GM23338 (cell line): ENCODE data around the gene SLC2A8. TPM values are rescaled to one million over a fixed set of nuclear protein-coding genes. Genes with fewer than 3 reads are reported as not detected.

Experiments used
- ATAC-seq: fragments of 200-7000 bp; cut with Tn5 transposase; 3 replicates; pipeline ENCODE4 v1.9.1; 2020
- DNase-seq: peaks from one replicate; pipeline ENCODE4 v3.0.0-alpha.2; 2015; ENCODE audit warnings: low spot score
- H2AFZ ChIP-seq: fragments of 200-600 bp; sonication (generic); 2 replicates; pipeline ENCODE4 v1.8.0; 2016; ENCODE audit warnings: antibody characterized with exemption, mild to moderate bottlenecking, moderate library complexity
- H3F3A ChIP-seq: fragments of 200-600 bp; sonication (generic); replicated peaks from 2 replicates; pipeline ENCODE4 v1.8.0; 2017; ENCODE audit warnings: antibody characterized with exemption, mixed run types, low read depth
- H3K27ac ChIP-seq: fragments of 200-600 bp; sonication (generic); 2 replicates; pipeline ENCODE4 v1.6.1; 2016; ENCODE audit warnings: low read depth
- H3K27me3 ChIP-seq: fragments of 200-600 bp; sonication (generic); 2 replicates; pipeline ENCODE4 v1.8.0; 2016; ENCODE audit warnings: mild to moderate bottlenecking, mixed run types, moderate library complexity; ENCODE audit not compliant: insufficient read depth
- H3K36me3 ChIP-seq: fragments of 200-600 bp; sonication (generic); 2 replicates; pipeline ENCODE4 v1.8.0; 2016; ENCODE audit warnings: mild to moderate bottlenecking; ENCODE audit not compliant: insufficient read depth
- H3K4me1 ChIP-seq: fragments of 200-600 bp; sonication (generic); 2 replicates; pipeline ENCODE4 v1.8.0; 2016; ENCODE audit warnings: mild to moderate bottlenecking, moderate library complexity; ENCODE audit not compliant: insufficient read depth
- H3K4me2 ChIP-seq: fragments of 200-600 bp; sonication (generic); 2 replicates; pipeline ENCODE4 v1.7.1; 2017; ENCODE audit warnings: mixed run types
- H3K4me3 ChIP-seq: fragments of 200-600 bp; sonication (generic); 2 replicates; pipeline ENCODE4 v1.6.1; 2016; ENCODE audit warnings: mixed run types
- H3K79me2 ChIP-seq: fragments of 200-600 bp; sonication (generic); replicated peaks from 2 replicates; pipeline ENCODE4 v1.8.0; 2017; ENCODE audit warnings: mild to moderate bottlenecking; ENCODE audit not compliant: insufficient read depth
- H3K9me2 ChIP-seq: fragments of 200-600 bp; sonication (generic); 2 replicates; pipeline ENCODE4 v1.8.0; 2017; ENCODE audit not compliant: insufficient read depth
- H4K20me1 ChIP-seq: fragments of 200-600 bp; sonication (generic); replicated peaks from 2 replicates; pipeline ENCODE4 v1.8.0; 2017; ENCODE audit warnings: mild to moderate bottlenecking; ENCODE audit not compliant: insufficient read depth
- H3K27ac Mint-ChIP-seq: 2 replicates; pipeline ENCODE4 v1.8.0; 2020; ENCODE audit warnings: inconsistent platforms, mild to moderate bottlenecking, moderate library complexity, mixed read lengths
- H3K27me3 Mint-ChIP-seq: 3 replicates; pipeline ENCODE4 v1.8.0; 2022; ENCODE audit warnings: low read depth, mild to moderate bottlenecking, moderate library complexity, mixed read lengths, inconsistent platforms; ENCODE audit not compliant: insufficient read depth, poor library complexity
- H3K36me3 Mint-ChIP-seq: 3 replicates; pipeline ENCODE4 v1.8.0; 2021; ENCODE audit warnings: low read depth, mild to moderate bottlenecking, inconsistent platforms, moderate library complexity, mixed read lengths
- H3K4me1 Mint-ChIP-seq: 3 replicates; pipeline ENCODE4 v1.8.0; 2020; ENCODE audit warnings: mild to moderate bottlenecking, inconsistent platforms, mixed read lengths
- H3K4me3 Mint-ChIP-seq: 3 replicates; pipeline ENCODE4 v1.8.0; 2021; ENCODE audit warnings: moderate library complexity, mild to moderate bottlenecking, inconsistent platforms, mixed read lengths
- H3K9me3 Mint-ChIP-seq: 3 replicates; pipeline ENCODE4 v1.8.0; 2020; ENCODE audit warnings: moderate library complexity, mild to moderate bottlenecking, inconsistent platforms, mixed read lengths
- CREB1 ChIP-seq: fragments of 250-450 bp; sonication (Bioruptor Pico); IDR thresholded peaks from 2 replicates; pipeline ENCODE4 v1.5.0; 2020; ENCODE audit warnings: low read depth, mild to moderate bottlenecking, moderate library complexity
- CTCF ChIP-seq, 2 experiments: fragments of 200-600 bp in 1 of 2; sonication (generic) in 1 of 2; conservative IDR thresholded peaks; 2 replicates each; pipeline versions ENCODE4 v1.5.1 to v1.6.1; 2016 to 2017; ENCODE audit warnings: antibody characterized with exemption in 2 of 2, low read depth in 2 of 2, mild to moderate bottlenecking in 2 of 2, moderate library complexity in 1 of 2
- ETS1 ChIP-seq: IDR thresholded peaks from 2 replicates; pipeline ENCODE4 v1.6.1; 2016; ENCODE audit warnings: antibody characterized with exemption
- EZH2phosphoT487 ChIP-seq: fragments of 200-600 bp; sonication (generic); IDR thresholded peaks from one replicate; pipeline ENCODE4 v1.8.1; 2018; ENCODE audit warnings: antibody characterized with exemption; ENCODE audit not compliant: unreplicated experiment
- JUNB ChIP-seq: IDR thresholded peaks from one replicate; pipeline ENCODE4 v1.6.1; 2016; ENCODE audit warnings: antibody characterized with exemption; ENCODE audit not compliant: unreplicated experiment
- NANOG ChIP-seq: IDR thresholded peaks from 2 replicates; pipeline ENCODE4 v1.6.1; 2016; ENCODE audit warnings: antibody characterized with exemption, borderline replicate concordance
- POLR2AphosphoS5 ChIP-seq: IDR thresholded peaks from 2 replicates; pipeline ENCODE4 v1.6.1; 2016; ENCODE audit warnings: antibody characterized with exemption, low read depth
- REST ChIP-seq: IDR thresholded peaks from one replicate; pipeline ENCODE4 v1.6.1; 2018; ENCODE audit warnings: antibody characterized with exemption; ENCODE audit not compliant: unreplicated experiment
- STAT1 ChIP-seq: IDR thresholded peaks from one replicate; pipeline ENCODE4 v1.6.1; 2016; ENCODE audit warnings: antibody characterized with exemption; ENCODE audit not compliant: unreplicated experiment
- ZNF114 ChIP-seq: fragments of 250-450 bp; sonication (Bioruptor Pico); IDR thresholded peaks from 2 replicates; pipeline ENCODE4 v1.5.0; 2020; ENCODE audit warnings: mild to moderate bottlenecking, moderate library complexity
- ZNF331 ChIP-seq: fragments of 250-450 bp; sonication (Bioruptor Pico); IDR thresholded peaks from 2 replicates; pipeline ENCODE4 v1.5.0; 2020; ENCODE audit warnings: low read depth, mild to moderate bottlenecking, moderate library complexity
- ZNF462 ChIP-seq: fragments of 250-450 bp; sonication (Bioruptor Pico); IDR thresholded peaks from 2 replicates; pipeline ENCODE4 v1.5.0; 2020; ENCODE audit warnings: mild to moderate bottlenecking, moderate library complexity
- polyA plus RNA-seq: library from polyadenylated mRNA; unstranded; fragments of >200 nt; fragmentation: Nextera tagmentation; extraction: Ambion mirVana; gene quantifications from 2 replicates; pipeline ENCODE4 v1.2.1, GENCODE V29; 2016
- total RNA-seq: library from RNA; depleted of rRNA; stranded (reverse); fragments of >200 nt; shearing (Covaris generic); gene quantifications from 2 replicates; pipeline ENCODE4 v1.2.3, GENCODE V29; 2014

The SLC2A8 gene
- total and polyA plus RNA-seq, 2 experiments from 2014 or later = 16.3 to 34.1 TPM

- Histone ChIP-seq H3K27ac (no peak overlapping the region), H3K4me1 (peaks cover 11% of the 10 kb centered on the region; the same call in 1 of the 2 replicates), H2AFZ (no peak overlapping the region), H3K36me3 (0 out of 2 replicates have a peak, but pooled peaks cover 3% of the 10 kb centered on the region), H4K20me1 (no peaks in the 10 kb centered on the region), H3F3A (no peaks in the 10 kb centered on the region), H3K79me2 (no peaks in the 10 kb centered on the region), H3K9me2 (no peaks in the 10 kb centered on the region), H3K4me3 (no peak overlapping the region), H3K27me3 (no peaks in the 10 kb centered on the region), H3K4me2 (no peak overlapping the region)
- Mint-ChIP-seq H3K9me3 (no peaks in the 10 kb centered on the region; the same call in 2 of the 3 replicates), H3K27me3 (no peaks in the 10 kb centered on the region), H3K27ac (no peak overlapping the region), H3K4me3 (no peak overlapping the region), H3K36me3 (no peaks in the 10 kb centered on the region), H3K4me1 (peaks cover 42% of the 10 kb centered on the region)
- no peak for TF ChIP-seq STAT1
- TF ChIP-seq POLR2AphosphoS5 = no peak
- no peak for TF ChIP-seq ETS1
- TF ChIP-seq CREB1 (CRISPR knock-in tag) = no peak
- TF ChIP-seq NANOG = no peak
- no peak for TF ChIP-seq EZH2phosphoT487
- TF ChIP-seq CTCF (conservative IDR thresholded peaks at IDR 0.05; ENCODE audit: low read depth in 2 of 2) = no peak
- TF ChIP-seq ZNF462 = no peak
- TF ChIP-seq ZNF114 = no peak
- no peak for TF ChIP-seq REST
- TF ChIP-seq ZNF331 (CRISPR knock-in tag) = no peak
- no peak for TF ChIP-seq JUNB
- no peak for DNase-seq
- no peak for ATAC-seq
Observed at GRCh38 chr9:127351182-127352166, 45.5 kb upstream of the SLC2A8 start.
